NCI-H2196 (cell line): ENCODE data around the gene PNRC2.
A peak's percentile ranks its signal among the peaks of the same experiment; 100 is the strongest.
"Not testable (repeated sequence)": the region's sequence is repeated elsewhere in the genome, so short reads cannot be mapped to it uniquely, and the experiment has no call there.

ENCODE experiments used
- DNase-seq: peaks from one replicate; lab custom pipeline; 2025; ENCODE audit not compliant: unreplicated experiment; lab: John Stamatoyannopoulos, UW

Gene PNRC2

DNA sequence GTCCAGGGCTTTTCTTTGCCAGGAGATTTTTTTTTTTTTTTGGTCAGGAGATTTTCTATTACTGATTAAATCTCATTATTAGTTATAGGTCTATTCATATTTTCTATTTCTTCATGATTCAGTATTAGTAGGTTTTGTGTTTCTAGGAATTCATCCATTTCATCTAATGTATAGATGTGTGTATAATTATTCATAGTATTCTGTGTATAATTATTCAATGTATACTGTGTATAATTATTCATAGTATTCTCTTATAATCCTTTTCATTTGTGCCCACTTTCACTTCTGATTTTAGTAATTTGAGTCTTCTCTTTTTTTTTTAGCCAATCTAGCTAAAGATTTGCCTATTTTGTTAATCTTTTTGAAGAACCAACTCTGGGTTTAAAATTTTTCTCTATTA, 12.3 kb upstream of the PNRC2 start:
- no peak for DNase-seq

- DNase-seq, result no peak
Measured at GRCh38 chr1:23953020-23953419, 6.6 kb upstream of the PNRC2 start.

- peak; percentile 73 for DNase-seq
Measured at GRCh38 chr1:23957096-23957495, 2.5 kb upstream of the PNRC2 start.

DNA sequence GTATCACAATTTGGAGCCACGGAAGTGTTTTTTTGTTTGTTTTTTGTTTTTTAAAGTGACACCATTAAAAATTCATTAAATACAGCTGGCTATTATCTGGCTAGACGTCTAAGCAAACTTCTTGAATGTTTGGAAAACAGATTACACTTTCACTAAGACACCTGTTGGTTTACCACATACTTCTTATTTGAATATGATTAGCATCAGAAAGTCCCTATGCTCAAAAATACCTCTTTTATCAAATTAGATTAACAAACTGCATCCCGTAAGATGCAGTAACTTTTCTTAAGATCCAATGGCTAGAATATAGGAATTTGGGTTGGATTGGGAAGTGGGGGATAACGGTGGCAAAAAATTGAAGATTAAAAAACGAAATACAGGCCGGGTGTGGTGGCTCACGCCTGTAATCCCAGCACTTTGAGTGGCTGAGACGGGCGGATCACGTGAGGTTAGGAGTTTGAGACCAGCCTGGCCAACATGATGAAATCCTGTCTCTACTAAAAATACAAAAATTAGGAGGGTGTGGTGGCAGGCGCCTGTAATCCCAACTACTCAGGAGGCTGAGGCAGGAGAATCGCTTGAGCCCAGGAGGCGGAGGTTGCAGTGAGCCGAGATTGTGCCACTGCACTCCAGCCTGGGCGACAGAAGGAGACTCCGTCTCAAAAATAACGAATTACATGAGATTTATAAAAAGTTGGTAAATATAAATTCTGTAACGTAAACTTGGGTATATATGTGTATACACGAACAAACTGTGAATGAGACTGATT, 1.4 kb upstream of the PNRC2 start:
- DNase-seq, result not testable (repeated sequence)

GRCh38 chr1:23958810-23959460, 693 bp upstream of the PNRC2 start:
- peak; percentile 82 for DNase-seq

DNA sequence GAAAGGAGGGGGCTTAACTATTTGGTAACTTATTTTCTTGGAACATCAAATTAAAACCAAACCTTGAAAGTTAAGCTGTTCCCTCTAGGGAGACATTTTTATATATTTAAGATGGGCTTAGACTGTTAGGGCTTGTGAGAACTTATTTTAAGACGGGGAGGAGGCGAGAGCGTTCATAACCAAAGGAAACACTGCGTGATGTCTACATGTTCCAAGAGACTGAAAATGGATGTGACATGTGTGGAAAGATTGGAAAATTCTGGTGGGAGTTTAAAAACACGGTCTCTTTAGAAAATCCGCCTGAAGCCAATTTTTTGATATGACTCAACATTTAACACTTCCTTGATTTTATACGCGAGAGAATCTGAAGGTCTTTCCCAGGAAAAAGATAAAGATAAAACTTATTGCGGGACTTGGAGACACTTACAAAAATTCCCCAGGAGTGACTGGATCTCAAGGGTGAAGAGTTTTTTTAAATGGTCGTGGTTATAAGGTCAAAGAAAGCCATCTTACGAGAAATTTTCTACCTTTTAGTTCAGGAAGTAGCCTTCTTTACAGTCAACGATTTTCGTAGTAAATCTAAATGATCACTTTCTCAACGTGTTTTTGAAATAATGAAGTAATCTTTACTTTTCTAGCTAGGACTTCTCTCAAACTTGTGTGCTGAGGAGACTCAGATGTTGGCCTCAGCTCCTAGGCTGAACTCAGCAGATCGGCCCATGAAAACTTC, 828 bp downstream of the PNRC2 start:
- DNase-seq, result no peak

DNA sequence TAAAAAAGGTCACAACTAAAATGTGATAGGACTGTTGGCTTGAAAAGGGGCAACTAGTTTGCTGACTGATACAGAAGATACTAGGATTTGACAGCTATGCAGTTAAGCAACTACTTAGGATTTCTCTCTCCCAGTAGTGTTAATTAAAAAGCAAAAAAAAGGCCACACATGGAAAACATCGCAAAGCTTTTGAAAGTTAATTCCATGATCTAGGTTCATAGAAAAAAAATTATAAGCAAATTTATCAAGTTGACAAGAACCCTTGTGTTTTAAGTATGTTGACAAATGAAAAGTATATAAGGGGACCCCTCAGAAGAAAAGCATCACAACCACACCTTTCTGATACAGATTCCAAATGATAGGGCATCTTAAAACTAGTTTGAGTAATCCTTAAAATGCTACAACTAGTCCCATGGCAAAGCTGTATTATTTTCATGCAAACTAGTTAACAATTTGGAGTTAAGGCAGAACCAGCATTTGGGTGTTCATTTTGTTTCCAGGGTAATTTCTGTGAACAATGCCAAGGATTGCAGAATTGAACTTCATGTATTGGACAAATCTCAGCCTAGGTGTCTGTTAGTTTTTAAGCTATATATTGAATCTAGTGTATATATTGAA, 4.1 kb downstream of the PNRC2 start:
- no peak for DNase-seq

DNA sequence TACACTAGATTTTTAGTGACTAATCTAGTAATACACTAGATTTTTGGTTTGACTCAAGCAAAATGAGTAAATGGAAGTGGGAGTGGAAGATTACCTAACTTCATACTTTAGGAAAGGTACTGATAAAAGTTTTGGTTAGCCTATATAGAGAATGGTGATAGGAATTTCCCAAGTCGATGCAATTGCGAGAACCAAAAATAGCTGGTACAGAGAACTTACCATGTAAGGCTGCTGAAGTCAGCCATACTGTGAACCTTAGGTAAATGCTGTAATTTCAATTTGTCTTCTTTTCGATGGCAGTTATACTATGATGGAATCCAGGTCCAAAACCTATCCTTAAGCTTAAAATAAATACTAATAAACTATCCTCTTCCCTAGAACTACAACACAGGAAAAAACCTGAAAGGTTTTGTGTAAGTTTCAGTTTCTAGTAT, 4.6 kb downstream of the PNRC2 start:
- DNase-seq, result no peak

GRCh38 chr1:23964790-23965740, 5.4 kb downstream of the PNRC2 start:
- DNase-seq, result no peak

DNA sequence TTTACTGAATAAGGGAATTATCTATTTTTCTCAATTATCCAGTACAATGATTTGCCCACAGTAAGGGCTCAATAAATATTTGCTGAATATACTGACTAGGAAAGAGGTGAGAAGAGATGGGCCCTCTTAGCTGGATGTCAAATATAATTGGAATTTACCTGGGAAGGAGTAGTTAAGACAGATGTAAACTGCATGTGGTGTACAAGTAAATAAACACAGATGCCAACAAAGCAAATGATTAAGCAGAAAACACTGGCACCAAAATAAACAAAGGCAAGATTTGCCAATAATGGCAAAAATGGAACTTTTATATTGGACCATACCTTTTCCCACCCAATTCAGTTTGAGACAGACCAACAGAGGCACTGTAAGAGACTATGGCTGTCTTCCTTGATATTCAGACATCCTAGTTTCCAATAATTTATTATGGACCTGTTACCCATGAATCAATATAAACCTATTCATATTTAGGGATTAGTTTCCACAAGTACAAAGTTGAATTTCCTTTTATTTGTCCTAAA, 7.4 kb downstream of the PNRC2 start:
- no peak for DNase-seq

DNA sequence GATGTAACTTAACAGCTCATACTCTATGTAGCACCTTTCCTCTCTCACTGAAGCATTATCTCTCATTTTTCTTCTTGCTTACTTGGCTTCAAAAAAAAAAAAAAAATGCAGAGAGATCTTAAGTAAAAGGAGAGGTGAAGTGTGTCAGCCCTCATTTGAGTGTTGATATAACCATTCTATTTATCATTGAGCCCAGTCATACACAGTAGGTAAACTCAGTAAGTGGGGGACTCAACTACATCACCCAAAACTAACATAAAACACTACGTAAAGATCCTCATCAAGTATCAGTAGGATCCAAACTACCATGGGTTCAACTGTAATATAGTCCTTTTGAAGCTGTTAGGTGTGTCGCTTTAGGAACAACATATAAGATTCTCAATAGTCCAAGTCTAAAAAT, 8.2 kb downstream of the PNRC2 start:
- DNase-seq, result no peak

DNA sequence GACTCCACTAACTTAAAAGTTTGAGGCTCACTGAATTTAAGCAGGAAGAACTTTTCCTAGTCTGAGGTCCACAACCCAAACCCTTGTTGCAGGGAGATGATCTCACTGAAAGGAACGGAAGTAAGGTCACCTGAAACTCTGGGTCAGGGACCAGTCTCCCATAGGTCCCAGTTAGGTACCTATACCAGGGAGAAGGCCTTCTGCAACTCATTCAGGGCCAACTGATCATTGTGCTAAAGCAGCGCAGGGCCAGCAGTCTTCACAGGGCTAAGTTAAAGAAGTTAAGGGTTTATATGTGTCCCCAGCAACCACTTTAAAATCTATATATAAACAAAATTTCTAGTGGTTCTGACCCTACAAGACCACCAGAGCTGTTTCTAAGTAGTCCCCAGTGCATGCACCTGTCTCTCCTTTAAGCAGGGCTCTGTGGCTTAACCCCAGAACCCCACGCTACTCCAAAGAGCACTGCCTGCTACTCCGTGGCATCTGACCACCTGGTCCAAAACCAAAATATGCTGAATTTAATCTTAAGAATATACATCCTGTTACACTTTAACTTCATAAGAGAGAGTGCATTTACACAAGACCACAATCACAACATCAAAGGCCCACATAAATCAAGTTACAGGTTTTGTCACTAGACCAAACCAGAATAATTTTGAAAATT, 17.7 kb downstream of the PNRC2 start:
- no peak for DNase-seq

DNA sequence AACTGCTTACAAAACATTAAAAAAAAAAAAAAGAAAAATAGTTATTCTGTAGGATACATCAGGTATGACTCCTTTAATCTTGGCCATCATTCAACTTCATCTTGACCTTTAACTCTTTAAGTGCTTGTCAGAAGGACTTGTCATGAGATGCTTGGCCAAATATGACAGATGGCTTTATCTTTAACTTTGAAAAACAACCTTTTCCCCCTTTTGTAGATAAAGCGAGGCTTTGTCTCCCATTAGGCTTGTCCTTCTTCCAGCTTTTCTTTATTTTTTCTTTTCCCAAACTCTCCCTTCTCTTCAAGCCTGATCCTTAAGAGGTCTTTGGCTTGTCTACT, 18.2 kb downstream of the PNRC2 start:
- DNase-seq, result no peak

DNA sequence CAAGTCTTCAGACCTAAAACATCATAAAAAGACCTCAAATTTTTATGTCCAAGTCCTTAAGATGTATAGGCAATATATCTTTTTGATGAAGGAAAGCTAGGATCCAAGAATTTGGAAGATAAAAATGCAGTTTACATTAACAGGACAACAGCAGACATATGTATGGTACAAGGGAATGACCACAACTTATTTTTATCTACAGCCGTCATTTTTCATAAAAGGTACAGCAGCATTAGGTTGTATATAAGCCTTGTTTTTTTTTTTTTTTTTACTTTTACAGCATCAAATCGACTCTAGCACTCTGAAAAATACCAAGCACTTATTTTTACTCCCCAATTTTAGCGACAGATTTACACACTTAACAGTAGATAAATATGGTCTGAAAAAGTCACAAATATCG, 19.2 kb downstream of the PNRC2 start:
- no peak for DNase-seq

GRCh38 chr1:23979387-23979880, 19.8 kb downstream of the PNRC2 start:
- no peak for DNase-seq

- peak; percentile 99 for DNase-seq
Measured at GRCh38 chr1:23979881-23980727, 20.5 kb downstream of the PNRC2 start, which contains the start of gene SRSF10. Gene SRSF10, minus strand, starts transcription at chr1:23980327. Its CDS starts 72 bp downstream, at chr1:23980255.

DNA sequence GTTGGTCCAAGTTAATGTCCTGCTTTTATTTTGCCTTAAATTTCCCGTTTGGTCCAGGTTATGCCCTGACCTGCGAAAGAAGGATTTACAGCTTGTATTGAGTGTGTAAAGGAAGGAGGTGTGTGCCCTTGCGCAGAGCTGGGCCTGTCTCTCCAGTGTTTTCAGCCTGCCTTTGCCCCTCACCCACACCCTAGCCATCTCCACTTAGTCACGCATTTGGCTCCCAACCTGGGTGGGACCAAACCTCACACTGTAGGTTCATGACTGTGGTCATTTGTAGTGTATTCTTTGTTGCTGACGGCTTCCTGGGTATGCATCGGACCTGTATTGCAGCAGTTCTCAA, 21.1 kb downstream of the PNRC2 start:
- DNase-seq, result peak; percentile 69

- peak; percentile 44 for DNase-seq
Measured at GRCh38 chr1:23984417-23985186, 25.0 kb downstream of the PNRC2 start.
